Measurements from ENCODE around the gene MROH7. TPM values are rescaled to one million over a fixed set of nuclear protein-coding genes. Genes with fewer than 3 reads are reported as not detected.
A peak's percentile ranks its signal among the peaks of the same experiment; 100 is the strongest.

MROH7 gene
- total RNA-seq, 2 donors from 2014 or later: 15.9 to 20.4 TPM

DNA sequence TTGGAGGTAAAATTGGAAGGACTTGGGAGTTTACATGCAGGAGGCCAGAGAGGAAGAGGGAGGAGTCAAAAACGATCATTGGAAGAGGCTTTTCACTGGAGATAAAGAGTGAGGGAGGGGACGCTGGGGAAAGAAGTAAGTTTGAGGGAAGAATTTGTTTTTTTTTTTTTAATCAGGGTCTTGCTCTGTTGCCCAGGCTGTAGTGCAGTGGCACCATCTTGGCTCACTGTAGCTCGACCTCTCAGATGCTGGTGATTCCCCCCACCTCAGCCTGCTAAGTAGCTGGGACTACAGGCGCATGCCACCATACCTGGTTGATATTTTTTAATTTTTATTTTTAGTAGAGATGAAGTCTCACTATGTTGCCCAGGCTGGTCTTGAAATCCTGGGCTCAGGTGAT is 1.2 kb upstream of the MROH7 start:
- Histone ChIP-seq H3K4me3 (no peak overlapping the region), H3K27ac (no peak overlapping the region), H3K36me3 (peaks cover 3% of the 10 kb centered on the region), H3K27me3 (replicated peaks; ENCODE audit: insufficient read depth) (no peaks in the 10 kb centered on the region), H3K9me3 (peaks cover 9% of the 10 kb centered on the region), H3K4me1 (ENCODE audit: control insufficient read depth in 1 of 2, low read depth in 2 of 2) (peaks cover 1 to 2% of the 10 kb centered on the region in 2 donors)
- DNase-seq (ENCODE audit: low spot score) (no peak), ATAC-seq (ENCODE audit: insufficient number of reproducible peaks, low FRiP score, low read depth) (no peak)
- TF ChIP-seq, protein P1, sequence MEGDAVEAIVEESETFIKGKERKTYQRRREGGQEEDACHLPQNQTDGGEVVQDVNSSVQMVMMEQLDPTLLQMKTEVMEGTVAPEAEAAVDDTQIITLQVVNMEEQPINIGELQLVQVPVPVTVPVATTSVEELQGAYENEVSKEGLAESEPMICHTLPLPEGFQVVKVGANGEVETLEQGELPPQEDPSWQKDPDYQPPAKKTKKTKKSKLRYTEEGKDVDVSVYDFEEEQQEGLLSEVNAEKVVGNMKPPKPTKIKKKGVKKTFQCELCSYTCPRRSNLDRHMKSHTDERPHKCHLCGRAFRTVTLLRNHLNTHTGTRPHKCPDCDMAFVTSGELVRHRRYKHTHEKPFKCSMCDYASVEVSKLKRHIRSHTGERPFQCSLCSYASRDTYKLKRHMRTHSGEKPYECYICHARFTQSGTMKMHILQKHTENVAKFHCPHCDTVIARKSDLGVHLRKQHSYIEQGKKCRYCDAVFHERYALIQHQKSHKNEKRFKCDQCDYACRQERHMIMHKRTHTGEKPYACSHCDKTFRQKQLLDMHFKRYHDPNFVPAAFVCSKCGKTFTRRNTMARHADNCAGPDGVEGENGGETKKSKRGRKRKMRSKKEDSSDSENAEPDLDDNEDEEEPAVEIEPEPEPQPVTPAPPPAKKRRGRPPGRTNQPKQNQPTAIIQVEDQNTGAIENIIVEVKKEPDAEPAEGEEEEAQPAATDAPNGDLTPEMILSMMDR (IDR thresholded peaks at IDR 0.05): no peak

DNA sequence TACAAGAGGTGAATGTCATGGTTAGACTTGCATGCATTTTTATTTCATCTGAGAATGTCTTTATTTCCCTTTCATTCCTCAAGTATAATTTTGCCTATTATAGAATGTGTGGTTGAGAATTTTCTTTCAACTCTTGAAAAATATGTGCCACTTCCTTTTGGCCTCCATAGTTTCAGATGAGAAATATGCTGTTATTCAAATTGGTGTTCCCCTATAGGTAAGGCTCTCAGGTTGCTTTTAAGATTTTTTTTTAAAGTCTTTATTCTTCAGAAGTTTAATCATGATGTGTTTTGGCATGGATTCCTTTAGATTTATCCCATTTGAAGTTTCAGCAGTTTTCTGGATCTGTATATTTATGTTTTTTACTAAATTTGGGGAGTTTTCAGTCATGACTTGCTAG is 2.1 kb downstream of the MROH7 start:
- Histone ChIP-seq H3K27ac (no peak overlapping the region), H3K36me3 (no peaks in the 10 kb centered on the region), H3K4me3 (no peak overlapping the region), H3K9me3 (peaks cover 9% of the 10 kb centered on the region), H3K4me1 (ENCODE audit: control insufficient read depth in 1 of 2, low read depth in 2 of 2) (peaks cover 10 to 17% of the 10 kb centered on the region in 2 donors), H3K27me3 (replicated peaks; ENCODE audit: insufficient read depth) (no peaks in the 10 kb centered on the region)
- no peak for DNase-seq (ENCODE audit: low spot score)
- no peak for ATAC-seq (ENCODE audit: insufficient number of reproducible peaks, low FRiP score, low read depth)
- TF ChIP-seq, protein P1 (IDR thresholded peaks at IDR 0.05): no peak

DNA sequence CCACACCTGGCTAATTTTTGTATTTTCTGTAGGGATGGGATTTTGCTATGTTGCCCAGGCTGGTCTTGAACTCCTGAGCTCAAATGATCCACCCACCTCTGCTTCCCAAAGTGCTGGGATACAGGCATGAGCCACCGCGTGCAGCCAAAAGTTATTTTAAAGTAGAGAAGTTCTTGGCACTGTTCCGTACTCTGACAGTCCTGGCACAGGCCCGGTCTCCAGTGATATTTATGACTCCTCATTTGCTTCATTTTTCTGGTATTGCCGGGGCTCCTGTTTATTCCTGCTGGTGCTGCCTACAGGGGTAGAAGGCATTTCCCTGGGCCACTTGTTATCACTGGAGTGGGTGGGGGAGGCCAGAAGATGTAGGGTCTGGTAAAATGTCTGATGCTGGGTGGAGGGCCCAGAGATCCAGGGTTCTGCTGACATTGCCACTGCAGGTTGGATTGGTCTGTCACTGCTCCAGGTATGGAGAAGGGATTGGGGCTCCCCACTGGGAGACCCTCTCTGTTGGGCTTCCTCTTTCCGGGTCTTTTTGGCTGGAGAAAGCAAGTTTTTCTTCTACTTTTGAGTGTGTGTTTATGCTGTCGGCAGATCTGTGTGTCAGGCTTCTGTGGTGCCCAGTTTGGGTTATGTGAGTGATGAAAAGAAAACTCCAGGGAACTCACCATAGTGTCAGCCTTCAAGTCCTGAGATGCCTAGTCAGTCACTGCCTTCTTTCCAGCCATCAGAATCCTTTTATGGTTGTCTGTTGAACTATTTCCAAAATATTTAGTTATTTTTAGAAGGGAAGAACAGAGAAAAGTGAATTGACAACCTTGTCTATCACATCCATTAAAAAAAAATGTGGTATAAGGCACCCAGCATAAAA is 4.5 kb downstream of the MROH7 start:
- H3K27me3 ChIP-seq (replicated peaks; ENCODE audit: insufficient read depth): no peaks in the 10 kb centered on the region
- TF ChIP-seq, protein P1 (IDR thresholded peaks at IDR 0.05): no peak
- peak overlapping the region; percentile 26 for H3K4me3 ChIP-seq
- peak overlapping the region; percentile 44 to 77 for H3K27ac ChIP-seq
- peaks cover 10 to 17% of the 10 kb centered on the region in 2 donors for H3K4me1 ChIP-seq (ENCODE audit: control insufficient read depth in 1 of 2, low read depth in 2 of 2)
- H3K9me3 ChIP-seq: peaks cover 9% of the 10 kb centered on the region
- peak; percentile 25 for DNase-seq (ENCODE audit: low spot score)
- H3K36me3 ChIP-seq: no peaks in the 10 kb centered on the region
- peak; percentile 71 for ATAC-seq (ENCODE audit: insufficient number of reproducible peaks, low FRiP score, low read depth)

DNA sequence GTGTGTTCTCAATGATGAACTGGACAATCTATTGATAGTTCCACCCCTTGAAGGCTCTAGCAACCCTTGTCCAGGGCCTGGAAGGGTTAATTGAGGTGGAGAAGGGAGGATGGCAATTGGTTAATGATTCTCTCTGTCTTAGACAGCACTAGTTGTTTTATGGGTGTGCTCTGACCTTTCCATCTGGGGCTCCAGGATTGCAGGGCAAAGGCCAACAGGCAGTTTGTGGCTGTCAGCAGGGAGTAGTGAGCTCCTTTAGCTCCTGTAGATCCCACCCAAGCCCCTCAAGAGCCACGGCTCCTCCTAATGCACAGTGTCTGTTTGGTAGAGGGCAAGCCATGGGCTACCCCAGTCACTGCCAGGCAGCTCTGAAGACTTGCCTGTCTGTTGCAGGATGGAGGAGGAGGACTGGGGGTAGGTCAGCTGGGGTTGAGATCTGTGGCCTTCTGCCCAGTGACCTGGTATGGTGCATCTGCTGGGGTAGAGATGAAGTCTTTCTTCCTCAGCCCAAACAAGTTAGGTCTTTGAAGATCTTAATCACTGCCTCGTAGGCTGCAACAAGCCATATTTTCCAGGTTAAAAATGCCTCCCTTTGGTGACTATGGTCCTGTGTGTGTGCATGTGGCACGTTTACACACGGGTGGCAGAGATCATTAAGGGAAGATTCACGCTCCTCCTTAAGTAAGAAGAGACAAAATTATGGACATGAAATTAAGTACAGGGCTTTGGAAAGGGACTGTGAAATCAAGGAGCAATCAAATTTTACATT is 7.7 kb downstream of the MROH7 start:
- Histone ChIP-seq H3K4me1 (ENCODE audit: control insufficient read depth in 1 of 2, low read depth in 2 of 2) (peaks cover 10 to 17% of the 10 kb centered on the region in 2 donors), H3K27ac (no peak overlapping the region), H3K4me3 (no peak overlapping the region), H3K36me3 (no peaks in the 10 kb centered on the region), H3K27me3 (replicated peaks; ENCODE audit: insufficient read depth) (no peaks in the 10 kb centered on the region), H3K9me3 (no peaks in the 10 kb centered on the region)
- DNase-seq (ENCODE audit: low spot score) (no peak), ATAC-seq (ENCODE audit: insufficient number of reproducible peaks, low FRiP score, low read depth) (no peak)
- TF ChIP-seq, protein P1 (IDR thresholded peaks at IDR 0.05): no peak

DNA sequence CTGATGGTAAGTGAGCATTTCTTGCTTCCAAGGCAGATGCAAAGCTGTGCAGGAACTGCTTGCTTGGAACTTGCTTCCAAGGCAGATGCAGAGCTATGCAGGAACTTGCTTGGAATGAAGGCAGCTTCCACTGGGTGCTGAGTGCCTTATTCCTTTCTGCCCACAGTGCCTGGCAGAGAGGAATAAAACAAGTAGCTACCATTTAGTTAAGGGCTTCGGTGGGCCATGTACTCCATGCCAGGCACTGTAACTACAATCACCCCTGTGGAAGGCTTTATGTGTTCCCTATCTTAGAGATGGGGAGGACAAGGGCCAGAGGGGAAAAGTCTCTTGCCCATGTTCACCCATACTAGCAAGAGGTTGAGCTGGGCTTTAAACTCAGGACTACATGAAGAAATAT is 8.3 kb downstream of the MROH7 start:
- Histone ChIP-seq H3K27me3 (replicated peaks; ENCODE audit: insufficient read depth) (no peaks in the 10 kb centered on the region), H3K27ac (no peak overlapping the region), H3K4me1 (ENCODE audit: control insufficient read depth in 1 of 2, low read depth in 2 of 2) (peaks cover 10 to 17% of the 10 kb centered on the region in 2 donors), H3K36me3 (no peaks in the 10 kb centered on the region), H3K4me3 (no peak overlapping the region), H3K9me3 (no peaks in the 10 kb centered on the region)
- TF ChIP-seq, protein P1 (IDR thresholded peaks at IDR 0.05): no peak
- ATAC-seq (ENCODE audit: insufficient number of reproducible peaks, low FRiP score, low read depth): no peak
- DNase-seq (ENCODE audit: low spot score): no peak
